A549 (cell line): ENCODE data around the gene DNAH5. TPM values are rescaled to one million over a fixed set of nuclear protein-coding genes. Genes with fewer than 3 reads are reported as not detected.

Experiments
- ATAC-seq, 2 experiments: fragments of 200-7000 bp in 1 of 2; fragments of >200 bp in 1 of 2; cut with Nextera tagmentation in 1 of 2; cut with Tn5 transposase in 1 of 2; 3 replicates each; pipeline versions ENCODE4 v1.8.0 to v1.9.1; 2018 to 2020; ENCODE audit warnings: mild to moderate bottlenecking in 1 of 2, moderate library complexity in 1 of 2
- CTCF ChIA-PET: fragments of 300-600 bp; sonication (Branson Sonifier 250); formaldehyde crosslinking; extraction: SDS; loops from one replicate; lab custom pipeline; 2021; ENCODE audit warnings: antibody characterized with exemption, inconsistent platforms; lab: Yijun Ruan, JAX
- POLR2A ChIA-PET: fragments of 350-600 bp; formaldehyde crosslinking; extraction: SDS; loops from one replicate; lab custom pipeline; 2021; ENCODE audit warnings: antibody characterized with exemption, inconsistent platforms; lab: Yijun Ruan, JAX
- DNase-seq, 2 experiments: peaks; one replicate each; pipeline versions ENCODE4 v3.0.0 to v3.0.0-alpha.2; 2011 to 2016; ENCODE audit warnings: low read depth in 1 of 2, low spot score in 1 of 2
- FAIRE-seq: peaks from 2 replicates; lab custom pipeline; 2011; peaks lifted over from hg19 to GRCh38; lab: Jason Lieb, UNC
- H3K27ac ChIP-seq, 2 experiments: fragments of >200 bp; sonication (Bioruptor Twin); formaldehyde crosslinking; 3 replicates each; pipeline ENCODE4 v1.5.1; 2016 to 2017
- H3K4me1 ChIP-seq: fragments of >200 bp; sonication (Bioruptor Twin); formaldehyde crosslinking; 3 replicates; pipeline ENCODE4 v1.6.1; 2016
- H3K4me2 ChIP-seq: fragments of >200 bp; sonication (Bioruptor Twin); formaldehyde crosslinking; 3 replicates; pipeline ENCODE4 v1.6.1; 2016
- H3K4me3 ChIP-seq: fragments of >200 bp; sonication (Bioruptor Twin); formaldehyde crosslinking; 3 replicates; pipeline ENCODE4 v1.5.1; 2016
- H3K9me3 ChIP-seq: fragments of >200 bp; sonication (Bioruptor Twin); formaldehyde crosslinking; 3 replicates; pipeline ENCODE4 v1.6.1; 2016
- BHLHE40 ChIP-seq: IDR thresholded peaks from 2 replicates; pipeline ENCODE4 v1.6.1; 2012; ENCODE audit warnings: low read depth, low read length, inconsistent platforms
- CEBPB ChIP-seq, 2 experiments: fragments of >200 bp in 1 of 2; sonication (Bioruptor Twin) in 1 of 2; formaldehyde crosslinking in 1 of 2; IDR thresholded peaks; 2 replicates each; pipeline ENCODE4 v1.6.1; 2012 to 2016
- CTCF ChIP-seq: fragments of >200 bp; sonication (Bioruptor Twin); formaldehyde crosslinking; IDR thresholded peaks from 3 replicates; pipeline ENCODE4 v1.5.1; 2016
- E2F6 ChIP-seq: IDR thresholded peaks from 2 replicates; pipeline ENCODE4 v1.6.1; 2012; ENCODE audit warnings: low read depth, borderline replicate concordance
- ELK1 ChIP-seq: fragments of 150-350 bp; IDR thresholded peaks from 2 replicates; pipeline ENCODE4 v1.6.1; 2014; ENCODE audit warnings: low read depth, mild to moderate bottlenecking, low read length
- EP300 ChIP-seq, 2 experiments: fragments of >200 bp; sonication (Bioruptor Twin); formaldehyde crosslinking; IDR thresholded peaks; 2 replicates in 1 of 2; 3 replicates in 1 of 2; pipeline ENCODE4 v1.6.1; 2016 to 2017
- FOXS1 ChIP-seq: fragments of 250-450 bp; sonication (Bioruptor Pico); IDR thresholded peaks from 2 replicates; pipeline ENCODE4 v1.5.0; 2020; ENCODE audit warnings: mild to moderate bottlenecking, moderate library complexity
- HDAC2 ChIP-seq: fragments of 200-600 bp; sonication (generic); IDR thresholded peaks from 2 replicates; pipeline ENCODE4 v1.6.1; 2016
- HOXA7 ChIP-seq: fragments of 250-450 bp; sonication (Bioruptor Pico); IDR thresholded peaks from 2 replicates; pipeline ENCODE4 v1.5.0; 2020; ENCODE audit warnings: mild to moderate bottlenecking, moderate library complexity
- HOXB13 ChIP-seq: fragments of 250-450 bp; sonication (Bioruptor Pico); IDR thresholded peaks from 2 replicates; pipeline ENCODE4 v1.5.0; 2020; ENCODE audit warnings: low read depth, mild to moderate bottlenecking, moderate library complexity
- JUN ChIP-seq, 2 experiments: fragments of >200 bp; sonication (Bioruptor Twin); formaldehyde crosslinking; IDR thresholded peaks; 2 replicates in 1 of 2; 3 replicates in 1 of 2; pipeline ENCODE4 v1.6.1; 2016 to 2017
- KDM5A ChIP-seq: fragments of 200-600 bp; sonication (generic); IDR thresholded peaks from 2 replicates; pipeline ENCODE4 v1.6.1; 2016; ENCODE audit warnings: antibody characterized with exemption, mild to moderate bottlenecking
- MAFK ChIP-seq: fragments of 450-650 bp; IDR thresholded peaks from 2 replicates; pipeline ENCODE4 v1.6.1; 2014; ENCODE audit not compliant: partially characterized antibody
- MAX ChIP-seq: IDR thresholded peaks from 2 replicates; pipeline ENCODE4 v1.6.1; 2012
- MAZ ChIP-seq: fragments of 150-350 bp; IDR thresholded peaks from 2 replicates; pipeline ENCODE4 v1.6.1; 2014; ENCODE audit warnings: antibody characterized with exemption, low read depth, low read length, borderline replicate concordance
- MYC ChIP-seq: IDR thresholded peaks from 2 replicates; pipeline ENCODE4 v1.6.1; 2012; ENCODE audit warnings: mild to moderate bottlenecking, inconsistent platforms, low read length, improper control_type of control experiment, borderline replicate concordance
- NPAS2 ChIP-seq: fragments of 250-450 bp; sonication (Bioruptor Pico); IDR thresholded peaks from 2 replicates; pipeline ENCODE4 v1.8.0; 2022; ENCODE audit warnings: mild to moderate bottlenecking, moderate library complexity, borderline replicate concordance
- NR3C1 ChIP-seq: fragments of >200 bp; sonication (Bioruptor Twin); formaldehyde crosslinking; IDR thresholded peaks from 3 replicates; pipeline ENCODE4 v1.6.1; 2017
- PBX3 ChIP-seq: IDR thresholded peaks from 2 replicates; pipeline ENCODE4 v1.6.1; 2012
- POLR2AphosphoS2 ChIP-seq: conservative IDR thresholded peaks from 2 replicates; pipeline ENCODE4 v1.6.1; 2012; ENCODE audit warnings: low read length, improper control_type of control experiment, inconsistent platforms
- SMC3 ChIP-seq: fragments of >200 bp; sonication (Bioruptor Twin); formaldehyde crosslinking; IDR thresholded peaks from 3 replicates; pipeline ENCODE4 v1.6.1; 2018; ENCODE audit warnings: inconsistent platforms
- TFCP2L1 ChIP-seq: fragments of 250-450 bp; sonication (Bioruptor Pico); IDR thresholded peaks from 2 replicates; pipeline ENCODE4 v1.5.0; 2021; ENCODE audit warnings: mild to moderate bottlenecking
- TP53 ChIP-seq: fragments of 250-450 bp; sonication (Bioruptor Pico); IDR thresholded peaks from 2 replicates; pipeline ENCODE4 v1.5.0; 2021; ENCODE audit warnings: mild to moderate bottlenecking, moderate library complexity
- ZC3H11A ChIP-seq: fragments of 450-650 bp; IDR thresholded peaks from 2 replicates; pipeline ENCODE4 v1.6.1; 2014; ENCODE audit warnings: antibody characterized with exemption, mild to moderate bottlenecking
- ZNF302 ChIP-seq: fragments of 250-450 bp; sonication (Bioruptor Pico); IDR thresholded peaks from 2 replicates; pipeline ENCODE4 v1.9.0; 2021; ENCODE audit warnings: inconsistent platforms, mild to moderate bottlenecking, moderate library complexity
- ZSCAN20 ChIP-seq: fragments of 250-450 bp; sonication (Bioruptor Pico); IDR thresholded peaks from 2 replicates; pipeline ENCODE4 v1.8.0; 2022; ENCODE audit warnings: mild to moderate bottlenecking, moderate library complexity
- WGBS: methylation state at CpG from one replicate; pipeline ENCODE4 v1.1.6; 2017; ENCODE audit errors: missing lambda C conversion rate; 5-methylcytosine and 5-hydroxymethylcytosine counted together
- polyA plus RNA-seq, 4 experiments: library from polyadenylated mRNA; depleted of rRNA in 3 of 4; stranded (reverse); fragments of >200 nt; fragmentation: RNase III in 1 of 4; extraction: RNeasy Plus Mini Kit Qiagen cat#74134 plus additional on column Dnase treatment in 1 of 4; gene quantifications; 2 replicates in 3 of 4; 3 replicates in 1 of 4; pipeline ENCODE4 v1.2.3, GENCODE V29; 2011 to 2017

DNAH5 gene
- polyA plus RNA-seq, 2 of the 4 experiments (the other 2 are of a cell fraction): 0.15 to 1.0 TPM

- TF ChIP-seq ELK1: no peak
Observed at GRCh38 chr5:13745508-13745907, 199.0 kb downstream of the DNAH5 start (continued).

- TF ChIP-seq FOXS1 (CRISPR knock-in tag): no peak
- FAIRE-seq: no peak
- ATAC-seq: no peak
- Histone ChIP-seq H3K4me1 (no peaks in the 10 kb centered on the region), H3K4me3 (no peak overlapping the region), H3K4me2 (no peak overlapping the region), H3K9me3 (no peaks in the 10 kb centered on the region), H3K27ac (no peak overlapping the region)
- ChIA-PET CTCF (no interaction called here), POLR2A (no interaction called here)
- WGBS: 44% methylated on average over 2 of the region's 2 CpGs
- DNase-seq: no peak
Observed at GRCh38 chr5:13740471-13740870, 204.0 kb downstream of the DNAH5 start.

GRCh38 chr5:13739479-13739878, 205.0 kb downstream of the DNAH5 start:
- Histone ChIP-seq H3K9me3 (no peaks in the 10 kb centered on the region), H3K27ac (no peak overlapping the region), H3K4me2 (no peak overlapping the region), H3K4me1 (no peaks in the 10 kb centered on the region)
- no peak for DNase-seq
- 50% methylated on average over 5 of the region's 5 CpGs for WGBS
- no peak for ATAC-seq
- ChIA-PET CTCF (no interaction called here), POLR2A (no interaction called here)
- TF ChIP-seq HOXB13 (CRISPR knock-in tag) (no peak), PBX3 (no peak), ZSCAN20 (CRISPR knock-in tag) (no peak), SMC3 (no peak), ZNF302 (CRISPR knock-in tag) (no peak), ZC3H11A (no peak), POLR2AphosphoS2 (no peak), BHLHE40 (no peak), NR3C1 (no peak), CEBPB (IDR thresholded peaks at IDR 0.05) (no peak)
- TF ChIP-seq, all 56 proteins: peak for 0
- no peak for FAIRE-seq
- no peak overlapping the region for H3K4me3 ChIP-seq

- WGBS: 85% methylated on average over 11 of the region's 11 CpGs
- ATAC-seq (no peak), FAIRE-seq (no peak), DNase-seq (no peak)
- Histone ChIP-seq H3K9me3 (no peaks in the 10 kb centered on the region), H3K4me2 (no peak overlapping the region), H3K4me1 (no peaks in the 10 kb centered on the region), H3K4me3 (no peak overlapping the region), H3K27ac (no peak overlapping the region)
- CTCF ChIA-PET: no interaction called here
- no peak for TF ChIP-seq E2F6
- TF ChIP-seq MAX: no peak
- no peak for TF ChIP-seq ZC3H11A
- TF ChIP-seq HDAC2: no peak
- no peak for TF ChIP-seq CTCF
- no peak for TF ChIP-seq MAZ
- no peak for TF ChIP-seq TFCP2L1 (CRISPR knock-in tag)
- TF ChIP-seq KDM5A: no peak
- TF ChIP-seq HOXA7: no peak
- no peak for TF ChIP-seq SMC3
- TF ChIP-seq MYC: no peak
- no peak for TF ChIP-seq MAFK
- no peak for TF ChIP-seq EP300 (IDR thresholded peaks at IDR 0.05)
- TF ChIP-seq TP53 (CRISPR knock-in tag): no peak
- no peak for TF ChIP-seq ELK1
- TF ChIP-seq JUN (IDR thresholded peaks at IDR 0.05): no peak
- no peak for TF ChIP-seq NPAS2
- TF ChIP-seq NR3C1: no peak
- POLR2A ChIA-PET: no interaction called here
Observed at GRCh38 chr5:13735691-13736090, 208.8 kb downstream of the DNAH5 start.
